HG03196 (cell line): ENCODE data around the gene PPP1R26.
"Not testable (repeated sequence)": the region's sequence is repeated elsewhere in the genome, so short reads cannot be mapped to it uniquely, and the experiment has no call there.

Experiments
- ATAC-seq: cut with Tn5 transposase; IDR thresholded peaks from one replicate; pipeline ENCODE4 v1.9.1; 2021; ENCODE audit not compliant: unreplicated experiment

PPP1R26 gene

DNA sequence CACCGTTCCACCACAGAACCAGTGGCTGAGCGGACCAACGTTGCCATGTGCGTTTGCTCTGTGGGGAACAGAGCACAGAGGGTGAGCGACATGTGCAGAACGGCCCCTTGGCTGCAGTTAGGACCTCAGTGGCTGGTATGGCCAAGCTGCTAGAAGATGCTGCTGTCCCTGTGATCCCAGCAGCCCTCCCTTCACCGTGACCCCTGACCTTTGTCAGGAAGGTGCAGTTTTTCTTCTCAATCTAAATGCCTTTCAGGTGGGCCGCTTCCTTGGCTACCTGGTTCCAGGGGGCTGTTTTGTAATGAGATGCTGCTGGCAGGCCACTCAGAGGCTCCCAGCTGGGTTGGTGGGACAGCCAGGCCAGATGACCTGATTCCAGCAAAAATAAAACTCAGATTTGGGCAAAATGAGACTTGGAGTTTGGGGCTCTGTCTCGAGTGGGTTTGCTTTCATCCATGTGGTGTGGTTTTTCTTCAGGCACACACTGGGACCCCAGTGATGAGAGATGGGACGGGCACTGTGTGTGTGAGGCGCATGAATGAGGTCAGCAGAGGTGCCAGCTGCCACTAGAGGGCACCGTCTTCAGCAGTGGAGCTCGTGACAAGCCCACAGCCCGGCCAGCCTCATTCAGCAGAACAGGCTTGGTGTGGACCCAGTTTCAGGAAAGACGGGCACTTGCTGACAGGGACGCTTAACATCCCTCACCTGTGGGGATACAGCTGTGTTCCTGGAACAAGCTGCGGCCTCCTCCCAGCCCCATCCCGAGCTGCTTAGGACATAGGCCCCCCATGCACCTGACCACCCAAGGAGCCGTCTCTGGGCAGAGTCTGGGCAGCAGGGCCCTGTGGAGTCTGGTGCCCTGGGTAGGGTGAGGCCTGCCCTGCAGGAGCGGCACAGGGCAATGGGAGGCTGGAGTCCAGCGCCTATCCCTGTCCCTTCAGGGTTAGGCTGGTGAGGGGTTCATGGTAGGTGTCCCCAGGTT is 25.0 kb downstream of the PPP1R26 start:
- ATAC-seq, result no peak

- no peak for ATAC-seq
Measured at GRCh38 chr9:135505406-135506187, 26.0 kb downstream of the PPP1R26 start.

- no peak for ATAC-seq
Measured at GRCh38 chr9:135506327-135507103, 26.9 kb downstream of the PPP1R26 start.

GRCh38 chr9:135507104-135508035 is 27.8 kb downstream of the PPP1R26 start:
- ATAC-seq, result no peak

- no peak for ATAC-seq
Measured at GRCh38 chr9:135508211-135508820, 28.7 kb downstream of the PPP1R26 start.

DNA sequence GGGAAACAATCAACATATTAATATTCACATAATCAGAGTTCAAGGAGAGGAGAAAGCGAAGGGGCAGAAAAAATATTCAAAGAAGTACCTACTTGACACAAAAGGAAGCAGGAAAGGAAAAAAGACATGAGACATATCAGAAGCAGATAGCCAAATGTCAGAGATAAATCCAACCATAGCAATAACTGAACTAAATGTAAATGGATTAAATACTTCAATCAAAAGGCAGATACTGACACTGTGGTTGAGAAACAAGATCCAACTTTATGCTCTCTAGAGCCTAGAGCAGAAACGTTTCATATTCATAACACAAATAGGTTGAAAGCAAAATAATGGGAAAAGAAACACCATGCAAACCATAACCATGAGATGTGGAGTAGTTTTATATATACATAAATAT is 29.9 kb downstream of the PPP1R26 start:
- no peak for ATAC-seq

DNA sequence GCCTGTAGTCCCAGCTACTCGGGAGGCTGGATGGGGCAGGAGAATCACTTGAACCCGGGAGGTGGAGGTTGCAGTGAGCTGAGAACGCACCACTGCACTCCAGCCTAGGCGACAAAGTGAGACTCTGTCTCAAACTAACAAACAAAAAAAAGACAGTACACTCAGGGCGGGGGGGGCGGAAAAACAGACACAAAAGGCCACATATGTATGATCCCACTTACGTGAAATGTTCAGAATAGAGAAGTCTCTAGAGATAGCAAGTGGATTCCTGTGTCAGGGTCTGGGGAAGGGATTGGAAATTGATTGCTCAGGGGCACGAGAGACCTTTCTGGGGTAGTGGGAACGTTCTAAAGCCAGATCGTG is 32.6 kb downstream of the PPP1R26 start:
- no peak for ATAC-seq

GRCh38 chr9:135512904-135513303 is 33.3 kb downstream of the PPP1R26 start:
- no peak for ATAC-seq

DNA sequence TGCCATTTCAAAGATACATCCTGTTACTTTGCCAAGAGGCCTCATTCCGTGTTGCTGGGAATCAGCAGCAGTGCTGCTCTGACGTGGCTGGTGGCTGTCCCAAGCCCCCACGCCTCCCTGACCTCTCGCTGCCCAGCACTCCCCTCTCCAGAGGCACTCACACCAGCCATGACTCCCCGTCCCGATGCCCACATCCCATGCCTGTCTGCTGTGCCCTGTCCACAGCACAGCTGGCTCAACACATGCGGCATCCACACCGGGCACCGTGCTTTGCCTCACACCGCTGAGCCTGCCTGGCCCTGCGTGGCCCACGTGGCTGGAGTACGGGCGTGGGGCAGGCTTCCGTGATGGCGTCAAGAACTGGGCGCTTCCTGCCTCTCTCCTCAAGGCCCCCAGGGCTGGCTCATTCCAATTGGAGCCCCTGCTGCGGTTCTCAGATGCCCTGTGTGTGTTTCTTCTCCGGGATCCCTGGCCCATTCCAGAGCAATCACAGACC is 33.8 kb downstream of the PPP1R26 start:
- no peak for ATAC-seq

DNA sequence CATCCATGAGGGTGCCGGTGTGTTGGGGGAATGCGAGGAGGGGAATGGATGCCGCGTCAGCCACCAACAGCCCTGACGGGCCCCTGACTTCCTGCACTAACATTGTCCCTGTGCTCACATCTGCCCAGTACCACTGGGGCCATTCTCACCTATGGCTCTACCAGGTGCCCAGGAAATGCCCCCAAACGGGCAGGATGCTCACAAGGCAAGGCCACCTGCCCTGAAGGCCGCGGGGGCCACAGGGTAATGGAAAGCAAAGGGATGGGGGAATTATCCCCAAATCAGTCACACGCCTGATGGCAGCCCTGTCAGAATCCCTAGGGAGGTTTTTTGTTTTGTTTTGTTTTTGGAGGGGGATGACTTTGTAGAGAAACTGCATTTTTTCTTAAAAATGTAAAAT is 34.3 kb downstream of the PPP1R26 start:
- ATAC-seq, result not testable (repeated sequence)

DNA sequence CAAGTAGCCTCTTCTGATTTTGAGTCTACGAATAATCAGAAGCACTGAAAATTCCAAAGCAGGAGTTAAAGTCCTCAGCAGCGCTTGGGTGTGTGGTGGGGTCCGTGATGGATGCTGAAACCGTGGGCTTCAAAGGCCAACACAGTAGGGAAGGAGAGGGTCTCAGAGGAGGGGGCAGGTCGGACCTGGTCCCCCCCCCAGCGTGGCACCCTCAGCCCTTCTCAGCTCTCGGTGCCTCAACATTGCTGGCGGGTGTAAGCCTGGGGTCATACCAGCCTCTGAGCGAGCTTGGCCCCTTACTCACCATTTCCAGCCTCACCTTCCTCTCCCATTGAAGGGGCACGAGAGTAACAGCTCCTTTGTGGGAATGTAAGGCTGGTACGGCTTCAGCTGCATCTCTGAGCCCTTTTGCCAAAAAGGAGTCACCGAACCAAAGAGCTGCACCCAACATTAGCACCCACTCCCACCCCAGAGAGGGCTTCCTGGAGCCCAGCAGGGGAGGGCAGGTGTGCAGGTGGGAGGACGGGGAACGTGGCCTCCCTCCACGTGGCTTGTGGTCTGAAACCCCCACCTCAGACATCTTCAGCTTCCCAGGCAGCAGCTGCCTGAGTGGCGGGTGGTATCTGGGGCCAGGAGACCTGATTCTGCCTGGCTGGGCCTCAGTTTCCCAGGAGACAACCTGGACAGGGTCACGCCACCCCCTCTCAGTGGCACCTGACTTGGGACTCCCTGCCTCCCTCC is 34.9 kb downstream of the PPP1R26 start:
- no peak for ATAC-seq

- no peak for ATAC-seq
Measured at GRCh38 chr9:135515083-135515951, 35.7 kb downstream of the PPP1R26 start.

GRCh38 chr9:135516132-135516860 is 36.7 kb downstream of the PPP1R26 start:
- ATAC-seq, result no peak

DNA sequence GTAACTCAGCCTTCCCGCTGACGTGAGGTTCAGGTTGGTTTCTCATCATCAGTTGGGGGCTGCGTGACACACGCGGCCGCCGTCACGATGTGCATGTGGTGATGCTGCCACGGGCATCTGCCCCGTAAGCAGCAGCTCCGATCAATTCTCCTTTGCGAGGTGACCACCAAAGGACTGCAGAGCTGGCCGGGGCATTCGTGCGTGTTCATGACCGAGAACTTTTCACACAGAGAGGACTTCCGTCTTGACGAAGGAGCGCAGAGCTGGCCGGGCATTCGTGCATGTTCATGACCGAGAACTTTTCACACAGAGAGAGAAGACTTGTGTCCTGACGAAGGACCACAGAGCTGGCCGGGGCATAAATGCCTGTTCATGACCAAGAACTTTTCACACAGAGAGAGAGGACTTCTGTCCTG is 37.8 kb downstream of the PPP1R26 start:
- ATAC-seq, result no peak

- no peak for ATAC-seq
Measured at GRCh38 chr9:135519179-135519971, 39.8 kb downstream of the PPP1R26 start.

GRCh38 chr9:135520916-135521607 is 41.5 kb downstream of the PPP1R26 start, which contains the start of gene LCN1:
Gene LCN1, plus strand, starts transcription at chr9:135521440. Its CDS starts 58 bp downstream, at chr9:135521498.
- no peak for ATAC-seq
